Tibial nerve (tissue), 4 donors: Measurements from ENCODE around the gene PCSK6.

Source experiments
- EP300 ChIP-seq, 2 donors: sonication (generic); formaldehyde crosslinking; IDR thresholded peaks; one replicate each; pipeline ENCODE4 v1.6.1; 2017; ENCODE audit warnings: antibody characterized with exemption in 2 of 2, mild to moderate bottlenecking in 1 of 2
- POLR2A ChIP-seq, 2 donors: fragments of 450-650 bp; IDR thresholded peaks; one replicate each; pipeline ENCODE4 v1.6.1; 2017; ENCODE audit warnings: antibody characterized with exemption in 2 of 2, mild to moderate bottlenecking in 2 of 2, moderate library complexity in 2 of 2
- TF ChIP-seq, protein P1 (sequence below), 5 experiments: fragments of 200-600 bp in 3 of 5; fragments of 450-650 bp in 2 of 5; sonication (generic) in 3 of 5; IDR thresholded peaks; one replicate each; pipeline ENCODE4 v1.5.1; 2016 to 2019; ENCODE audit warnings: antibody characterized with exemption in 5 of 5, mild to moderate bottlenecking in 3 of 5, moderate library complexity in 2 of 5

DNA sequence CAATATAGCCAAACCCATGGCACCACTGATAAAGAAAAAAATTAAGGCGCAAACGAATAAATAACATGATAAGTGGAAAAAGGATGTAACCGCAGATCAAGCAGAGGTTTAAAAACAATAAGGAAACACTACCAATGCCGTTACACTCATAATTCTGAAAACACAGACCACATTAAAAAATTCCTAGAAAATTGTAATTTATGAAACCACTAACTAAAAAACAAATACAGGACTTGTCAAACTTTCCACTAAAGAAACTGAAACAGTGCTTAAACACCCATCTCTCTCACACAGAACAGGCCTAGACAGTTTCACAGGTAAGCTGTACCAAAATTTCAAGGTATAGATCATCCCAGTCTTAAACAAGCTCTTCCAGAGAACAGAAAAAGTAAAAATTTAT lies 28.4 kb downstream of the PCSK6 start:
- TF ChIP-seq, protein P1, sequence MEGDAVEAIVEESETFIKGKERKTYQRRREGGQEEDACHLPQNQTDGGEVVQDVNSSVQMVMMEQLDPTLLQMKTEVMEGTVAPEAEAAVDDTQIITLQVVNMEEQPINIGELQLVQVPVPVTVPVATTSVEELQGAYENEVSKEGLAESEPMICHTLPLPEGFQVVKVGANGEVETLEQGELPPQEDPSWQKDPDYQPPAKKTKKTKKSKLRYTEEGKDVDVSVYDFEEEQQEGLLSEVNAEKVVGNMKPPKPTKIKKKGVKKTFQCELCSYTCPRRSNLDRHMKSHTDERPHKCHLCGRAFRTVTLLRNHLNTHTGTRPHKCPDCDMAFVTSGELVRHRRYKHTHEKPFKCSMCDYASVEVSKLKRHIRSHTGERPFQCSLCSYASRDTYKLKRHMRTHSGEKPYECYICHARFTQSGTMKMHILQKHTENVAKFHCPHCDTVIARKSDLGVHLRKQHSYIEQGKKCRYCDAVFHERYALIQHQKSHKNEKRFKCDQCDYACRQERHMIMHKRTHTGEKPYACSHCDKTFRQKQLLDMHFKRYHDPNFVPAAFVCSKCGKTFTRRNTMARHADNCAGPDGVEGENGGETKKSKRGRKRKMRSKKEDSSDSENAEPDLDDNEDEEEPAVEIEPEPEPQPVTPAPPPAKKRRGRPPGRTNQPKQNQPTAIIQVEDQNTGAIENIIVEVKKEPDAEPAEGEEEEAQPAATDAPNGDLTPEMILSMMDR (IDR thresholded peaks at IDR 0.05) = no peak
- TF ChIP-seq POLR2A (IDR thresholded peaks at IDR 0.05) (no peak), EP300 (IDR thresholded peaks at IDR 0.05) (no peak)
